Measurements from ENCODE around the gene ALK.

DNA sequence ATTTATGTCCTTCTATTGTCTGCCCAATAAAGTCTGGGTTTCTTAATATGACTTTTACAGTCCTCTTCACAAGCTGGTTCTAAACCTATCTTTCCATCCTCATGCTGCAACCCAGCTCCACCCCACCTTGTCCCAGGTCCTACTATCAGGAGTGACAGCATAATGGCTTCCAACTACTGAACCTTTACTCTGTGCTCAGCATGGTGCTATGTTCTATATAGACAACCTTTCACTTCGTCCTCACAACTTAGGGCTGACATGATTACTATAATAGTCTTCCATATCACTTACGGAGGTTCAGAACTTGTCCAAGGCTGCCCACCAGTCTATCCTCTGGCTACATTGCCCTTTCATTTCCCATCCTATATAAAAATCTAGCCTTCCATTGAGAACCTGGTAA lies 256.8 kb downstream of the ALK start:
- no peak for TF ChIP-seq CTCF (IDR thresholded peaks at IDR 0.05)
- TF ChIP-seq POLR2A (IDR thresholded peaks at IDR 0.05) = no peak
